Aorta (tissue), 5 donors: Measurements from ENCODE around the gene GLUD2. TPM values are rescaled to one million over a fixed set of nuclear protein-coding genes. Genes with fewer than 3 reads are reported as not detected.

Experiments used
- ATAC-seq: fragments of 200-7000 bp; cut with Tn5 transposase; one replicate; pipeline ENCODE4 v1.9.1; 2022; ENCODE audit warnings: moderate library complexity; ENCODE audit not compliant: low FRiP score
- DNase-seq, 2 donors: peaks; one replicate each; pipeline ENCODE4 v3.0.0-alpha.2; 2020
- H3K27ac ChIP-seq, 2 donors: one replicate each; pipeline ENCODE4 v1.5.1; 2013; ENCODE audit warnings: low read length in 2 of 2, mild to moderate bottlenecking in 2 of 2, moderate library complexity in 2 of 2, control low read depth in 1 of 2, inconsistent platforms in 1 of 2, low read depth in 1 of 2
- H3K27me3 ChIP-seq, 2 donors: one replicate each; pipeline ENCODE4 v1.6.1; 2013; ENCODE audit warnings: control low read depth in 1 of 2, low read length in 1 of 2, mild to moderate bottlenecking in 1 of 2, moderate library complexity in 1 of 2; ENCODE audit not compliant: insufficient read depth in 2 of 2, control insufficient read depth in 1 of 2
- H3K36me3 ChIP-seq, 2 donors: one replicate each; pipeline ENCODE4 v1.6.1; 2013; ENCODE audit warnings: control low read depth in 1 of 2, low read length in 1 of 2, mild to moderate bottlenecking in 1 of 2; ENCODE audit not compliant: insufficient read depth in 2 of 2, control insufficient read depth in 1 of 2
- H3K4me1 ChIP-seq, 2 donors: one replicate each; pipeline ENCODE4 v1.6.1; 2013; ENCODE audit warnings: low read length in 2 of 2, control low read depth in 1 of 2, mild to moderate bottlenecking in 1 of 2, moderate library complexity in 1 of 2; ENCODE audit not compliant: insufficient read depth in 2 of 2, control insufficient read depth in 1 of 2
- H3K4me3 ChIP-seq, 2 donors: one replicate each; pipeline ENCODE4 v1.5.1; 2013; ENCODE audit warnings: low read length in 2 of 2, control low read depth in 1 of 2, mild to moderate bottlenecking in 1 of 2
- H3K9me3 ChIP-seq: one replicate; pipeline ENCODE4 v1.6.1; 2013; ENCODE audit warnings: mild to moderate bottlenecking, low read length; ENCODE audit not compliant: control insufficient read depth
- WGBS, 2 donors: extraction: QIAGEN DNeasy Blood & Tissue Kit; methylation state at CpG; one replicate each; pipeline ENCODE4 v1.1.7; 2013; 5-methylcytosine and 5-hydroxymethylcytosine counted together
- intact Hi-C, 2 donors: fragments of 100-400 bp; cut with DNase I; formaldehyde crosslinking; loops; one replicate each; pipeline versions ENCODE4 v1.14.2 to v1.15.0; 2022
- polyA plus RNA-seq, 2 donors: library from polyadenylated mRNA; stranded (reverse); fragments of 200-250 nt; gene quantifications; one replicate each; pipeline ENCODE4 v1.2.3, GENCODE V29; 2013
- total RNA-seq, 2 donors: library from RNA; stranded (reverse); fragmentation: NEBNext Ultra II Directional; extraction: Animal tissue kit (Norgen Biotek cat#: 25700); gene quantifications; one replicate each; pipeline ENCODE4 v1.2.1, GENCODE V29; 2021
- donor health status: healthy with polysubstance abuse.
- donor health status: Bipolar disorder and iron deficiency.
- donor health status: DM: no; HTN: no; CAD: no.
- donor health status: DM: no; HTN: no; CAD: no.
- donor health status: DM: yes; HTN: yes; CAD: no.

The GLUD2 gene
- total and polyA plus RNA-seq, 4 donors = 0.38 to 2.2 (median 1.6) TPM; not detected in 1

DNA sequence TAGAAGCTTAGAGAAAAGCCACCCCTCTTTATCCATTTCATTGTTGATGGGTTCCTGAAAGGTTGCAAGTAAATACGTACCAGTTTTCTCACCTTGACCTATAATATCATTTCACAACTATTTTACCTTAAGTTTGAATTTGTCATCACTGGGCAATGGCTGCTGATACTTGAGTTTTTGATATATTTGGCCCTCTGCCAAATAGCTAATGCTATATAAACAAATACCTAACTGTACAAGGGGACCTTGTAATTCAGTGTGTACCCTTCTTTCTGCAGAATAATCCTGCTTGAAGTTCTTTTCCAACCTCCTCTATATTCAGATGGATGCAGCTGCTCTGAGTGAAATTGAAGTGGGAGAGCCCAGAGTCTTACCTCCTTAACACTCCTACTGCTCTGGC is 19.0 kb upstream of the GLUD2 start:
- H3K27me3 ChIP-seq = no peaks in the 10 kb centered on the region
- WGBS, 2 donors = 42 to 52% methylated on average over 1 of the region's 1 CpG
- H3K9me3 ChIP-seq = no peaks in the 10 kb centered on the region
- no peak for DNase-seq
- intact Hi-C loops = no loop called here
- no peaks in the 10 kb centered on the region for H3K36me3 ChIP-seq
- H3K27ac ChIP-seq = no peak overlapping the region
- no peaks in the 10 kb centered on the region for H3K4me1 ChIP-seq
- H3K4me3 ChIP-seq = no peak overlapping the region
- ATAC-seq = no peak

DNA sequence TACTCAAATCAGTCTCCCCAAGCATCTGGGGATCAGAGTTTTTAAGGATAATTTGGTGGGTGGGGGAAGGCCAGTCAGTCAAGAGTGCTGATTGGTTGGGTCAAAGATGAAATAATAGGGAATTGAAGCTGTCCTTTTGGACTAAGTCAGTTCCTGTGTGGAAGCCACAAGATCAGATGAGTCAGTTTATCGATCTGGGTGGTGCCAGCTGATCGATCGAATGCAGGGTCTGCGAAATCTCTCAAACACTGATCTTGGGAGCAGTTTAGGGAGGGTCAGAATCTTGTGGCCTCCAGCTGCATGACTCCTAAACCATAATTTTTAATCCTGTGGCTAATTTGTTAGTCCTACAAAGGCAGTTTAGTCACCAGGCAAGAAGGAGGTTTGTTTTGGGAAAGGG is 17.3 kb upstream of the GLUD2 start:
- ATAC-seq (no peak), DNase-seq (no peak)
- Histone ChIP-seq H3K36me3 (no peaks in the 10 kb centered on the region), H3K4me3 (no peak overlapping the region), H3K27ac (no peak overlapping the region), H3K4me1 (no peaks in the 10 kb centered on the region), H3K27me3 (no peaks in the 10 kb centered on the region), H3K9me3 (no peaks in the 10 kb centered on the region)
- 84 to 96% methylated on average over 4 of the region's 4 CpGs for WGBS, 2 donors
- intact Hi-C loops = no loop called here

- Histone ChIP-seq H3K27me3 (no peaks in the 10 kb centered on the region), H3K4me1 (no peaks in the 10 kb centered on the region), H3K36me3 (no peaks in the 10 kb centered on the region), H3K27ac (no peak overlapping the region), H3K4me3 (no peak overlapping the region), H3K9me3 (no peaks in the 10 kb centered on the region)
- intact Hi-C loops = no loop called here
- no peak for ATAC-seq
- 51 to 82% methylated on average over 2 of the region's 2 CpGs for WGBS, 2 donors
- no peak for DNase-seq
Measured at GRCh38 chrX:121032531-121032930, 14.9 kb upstream of the GLUD2 start.

- Histone ChIP-seq H3K4me1 (no peaks in the 10 kb centered on the region), H3K4me3 (no peak overlapping the region), H3K27me3 (no peaks in the 10 kb centered on the region), H3K27ac (no peak overlapping the region), H3K36me3 (no peaks in the 10 kb centered on the region), H3K9me3 (no peaks in the 10 kb centered on the region)
- intact Hi-C loops = no loop called here
- no peak for ATAC-seq
- WGBS, 2 donors = 24 to 28% methylated on average over 3 of the region's 3 CpGs
- no peak for DNase-seq
Measured at GRCh38 chrX:121036137-121036536, 11.3 kb upstream of the GLUD2 start.

DNA sequence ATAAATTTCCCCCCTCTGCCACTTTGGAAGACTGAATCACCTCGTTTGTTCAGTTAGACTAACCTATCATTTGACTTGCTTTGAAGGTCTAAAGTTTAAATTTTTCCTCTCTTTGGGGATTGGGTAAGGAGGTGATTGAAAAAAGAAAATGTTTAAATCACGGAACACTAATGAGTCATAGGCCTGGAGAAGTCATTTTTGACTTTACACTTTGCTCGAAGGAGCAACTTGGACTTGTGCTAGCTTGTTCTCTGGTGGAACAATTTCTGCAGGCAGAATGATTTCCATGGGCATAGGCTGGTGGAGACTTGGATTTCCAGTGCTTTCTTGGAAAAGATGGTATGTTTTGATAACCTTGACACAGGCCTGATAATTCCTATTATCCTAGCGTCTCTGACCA is 10.5 kb upstream of the GLUD2 start:
- intact Hi-C loops = no loop called here
- Histone ChIP-seq H3K36me3 (no peaks in the 10 kb centered on the region), H3K27me3 (no peaks in the 10 kb centered on the region), H3K27ac (no peak overlapping the region), H3K4me1 (no peaks in the 10 kb centered on the region), H3K4me3 (no peak overlapping the region), H3K9me3 (no peaks in the 10 kb centered on the region)
- WGBS, 2 donors = 40 to 52% methylated on average over 4 of the region's 4 CpGs
- DNase-seq (no peak), ATAC-seq (no peak)

DNA sequence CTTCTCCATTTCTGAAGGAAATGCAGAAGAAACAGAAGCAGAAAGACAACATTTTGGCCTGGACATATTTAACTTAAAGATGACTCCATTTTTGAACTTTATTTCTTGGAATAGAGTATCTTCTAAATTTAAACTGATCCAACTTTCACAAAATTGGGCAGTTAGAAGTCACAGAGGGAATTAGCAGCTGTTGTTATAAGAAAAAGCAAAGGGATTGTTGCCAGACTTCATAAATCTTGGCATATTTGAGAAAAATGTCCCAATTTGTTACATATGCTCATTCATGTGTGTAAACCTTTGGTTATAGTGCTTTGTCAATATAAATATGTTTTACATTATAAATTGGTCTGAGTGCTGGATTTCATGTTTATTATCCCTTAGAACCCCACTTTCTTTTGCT is 3.4 kb downstream of the GLUD2 start:
- no peak for ATAC-seq
- Histone ChIP-seq H3K27me3 (no peaks in the 10 kb centered on the region), H3K27ac (no peak overlapping the region), H3K36me3 (no peaks in the 10 kb centered on the region), H3K9me3 (no peaks in the 10 kb centered on the region), H3K4me1 (no peaks in the 10 kb centered on the region), H3K4me3 (no peak overlapping the region)
- DNase-seq = no peak
- intact Hi-C loops = no loop called here

- Histone ChIP-seq H3K4me3 (no peak overlapping the region), H3K9me3 (no peaks in the 10 kb centered on the region), H3K4me1 (no peaks in the 10 kb centered on the region), H3K27ac (no peak overlapping the region), H3K27me3 (no peaks in the 10 kb centered on the region), H3K36me3 (no peaks in the 10 kb centered on the region)
- WGBS, 2 donors = 79 to 91% methylated on average over 2 of the region's 2 CpGs
- ATAC-seq (no peak), DNase-seq (no peak)
- intact Hi-C loops = no loop called here
Measured at GRCh38 chrX:121052122-121052521, 4.7 kb downstream of the GLUD2 start.

- H3K27ac ChIP-seq = no peak overlapping the region
- WGBS, 2 donors = 85 to 95% methylated on average over 3 of the region's 3 CpGs
- no peaks in the 10 kb centered on the region for H3K36me3 ChIP-seq
- ATAC-seq (no peak), DNase-seq (no peak)
- no peaks in the 10 kb centered on the region for H3K27me3 ChIP-seq
- no peaks in the 10 kb centered on the region for H3K4me1 ChIP-seq
- intact Hi-C loops = no loop called here
- H3K9me3 ChIP-seq = no peaks in the 10 kb centered on the region
- H3K4me3 ChIP-seq = no peak overlapping the region
Measured at GRCh38 chrX:121062289-121062688, 14.9 kb downstream of the GLUD2 start.

DNA sequence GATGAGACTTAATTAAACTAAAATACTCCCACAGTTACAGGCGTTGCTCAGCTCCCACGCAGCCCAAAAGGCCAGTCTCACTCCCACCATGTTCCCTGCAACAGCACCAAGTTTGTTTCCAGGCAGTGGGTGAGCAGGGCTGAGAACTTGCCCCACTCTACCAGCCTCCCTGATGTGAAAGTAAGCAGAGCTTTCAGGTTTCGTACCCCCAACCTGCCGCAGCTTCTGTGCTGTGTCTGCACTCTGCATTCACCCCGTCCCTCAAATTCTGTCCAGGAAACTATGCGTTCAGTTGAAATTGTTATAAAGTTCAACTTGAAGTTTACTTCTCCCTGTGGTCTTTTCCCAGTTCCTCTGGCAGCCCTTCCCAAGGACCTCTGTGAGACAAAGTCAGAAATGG is 17.2 kb downstream of the GLUD2 start:
- no peak for ATAC-seq
- no peak for DNase-seq
- Histone ChIP-seq H3K9me3 (no peaks in the 10 kb centered on the region), H3K27ac (no peak overlapping the region), H3K36me3 (no peaks in the 10 kb centered on the region), H3K4me1 (no peaks in the 10 kb centered on the region), H3K4me3 (no peak overlapping the region), H3K27me3 (no peaks in the 10 kb centered on the region)
- intact Hi-C loops = no loop called here
- 85 to 96% methylated on average over 6 of the region's 6 CpGs for WGBS, 2 donors
